ENCODE measurements around the gene GNB3.

- peak; percentile 96 for TF ChIP-seq RAD21 (IDR thresholded peaks at IDR 0.05; ENCODE audit: low read length)
- peak; percentile 97 for TF ChIP-seq CTCF (conservative IDR thresholded peaks at IDR 0.05; ENCODE audit: low read depth, low read length)
- no peak for TF ChIP-seq CHD1 (IDR thresholded peaks at IDR 0.05; ENCODE audit: low read depth, low read length)
- no peak for TF ChIP-seq ELK1 (IDR thresholded peaks at IDR 0.05; ENCODE audit: borderline replicate concordance, low read depth, low read length)
- TF ChIP-seq POLR2A (IDR thresholded peaks at IDR 0.05; ENCODE audit: low read depth, low read length), result no peak
- peak; percentile 51 for TF ChIP-seq MAZ (IDR thresholded peaks at IDR 0.05; ENCODE audit: borderline replicate concordance, low read depth, low read length)
- TF ChIP-seq SMC3 (IDR thresholded peaks at IDR 0.05; ENCODE audit: low read depth, low read length), result peak; percentile 81
- no peak for TF ChIP-seq FOS (IDR thresholded peaks at IDR 0.05; ENCODE audit: low read depth, low read length)
- TF ChIP-seq MXI1 (IDR thresholded peaks at IDR 0.05; ENCODE audit: borderline replicate concordance, low read depth, low read length), result peak; percentile 24; the same call in 1 of the 2 replicates
- no peak for TF ChIP-seq CEBPB (IDR thresholded peaks at IDR 0.05; ENCODE audit: low read depth, low read length)
- TF ChIP-seq BHLHE40 (IDR thresholded peaks at IDR 0.05; ENCODE audit: low read depth, low read length), result no peak
- no peak for TF ChIP-seq USF2 (IDR thresholded peaks at IDR 0.05; ENCODE audit: low read depth, low read length)
- TF ChIP-seq RFX5 (IDR thresholded peaks at IDR 0.05; ENCODE audit: low read depth, low read length), result no peak
Measured at GRCh38 chr12:6825398-6826124, 15.2 kb upstream of the GNB3 start.
